IPS DF 6.9 (cell line): ENCODE measurements around the gene CCDC157.

Experiments
- DNase-seq: peaks from one replicate; pipeline ENCODE4 v3.0.0-alpha.2; 2013; ENCODE audit warnings: low read depth, low spot score
- H3K27ac ChIP-seq: one replicate; pipeline ENCODE4 v1.5.1; 2013; ENCODE audit warnings: low read length, control low read depth
- H3K27me3 ChIP-seq: 2 replicates; pipeline ENCODE4 v1.6.1; 2013; ENCODE audit warnings: mild to moderate bottlenecking, low read length; ENCODE audit not compliant: control insufficient read depth, insufficient read depth
- H3K36me3 ChIP-seq: 2 replicates; pipeline ENCODE4 v1.6.1; 2013; ENCODE audit warnings: low read length; ENCODE audit not compliant: control insufficient read depth, insufficient read depth
- H3K4me1 ChIP-seq: 2 replicates; pipeline ENCODE4 v1.6.1; 2013; ENCODE audit warnings: low read length; ENCODE audit not compliant: control insufficient read depth, insufficient read depth
- H3K4me3 ChIP-seq: 2 replicates; pipeline ENCODE4 v1.5.1; 2013; ENCODE audit warnings: mild to moderate bottlenecking, low read length
- H3K9me3 ChIP-seq: 2 replicates; pipeline ENCODE4 v1.6.1; 2013; ENCODE audit warnings: low read length, inconsistent platforms; ENCODE audit not compliant: control insufficient read depth, insufficient read depth
- WGBS: extraction: QIAGEN DNeasy Blood & Tissue Kit; methylation state at CpG from one replicate; pipeline ENCODE4 v1.1.7; 2013; ENCODE audit warnings: mixed read lengths, missing lambda C conversion rate; ENCODE audit not compliant: insufficient read length, insufficient coverage; 5-methylcytosine and 5-hydroxymethylcytosine counted together

Gene CCDC157

DNA sequence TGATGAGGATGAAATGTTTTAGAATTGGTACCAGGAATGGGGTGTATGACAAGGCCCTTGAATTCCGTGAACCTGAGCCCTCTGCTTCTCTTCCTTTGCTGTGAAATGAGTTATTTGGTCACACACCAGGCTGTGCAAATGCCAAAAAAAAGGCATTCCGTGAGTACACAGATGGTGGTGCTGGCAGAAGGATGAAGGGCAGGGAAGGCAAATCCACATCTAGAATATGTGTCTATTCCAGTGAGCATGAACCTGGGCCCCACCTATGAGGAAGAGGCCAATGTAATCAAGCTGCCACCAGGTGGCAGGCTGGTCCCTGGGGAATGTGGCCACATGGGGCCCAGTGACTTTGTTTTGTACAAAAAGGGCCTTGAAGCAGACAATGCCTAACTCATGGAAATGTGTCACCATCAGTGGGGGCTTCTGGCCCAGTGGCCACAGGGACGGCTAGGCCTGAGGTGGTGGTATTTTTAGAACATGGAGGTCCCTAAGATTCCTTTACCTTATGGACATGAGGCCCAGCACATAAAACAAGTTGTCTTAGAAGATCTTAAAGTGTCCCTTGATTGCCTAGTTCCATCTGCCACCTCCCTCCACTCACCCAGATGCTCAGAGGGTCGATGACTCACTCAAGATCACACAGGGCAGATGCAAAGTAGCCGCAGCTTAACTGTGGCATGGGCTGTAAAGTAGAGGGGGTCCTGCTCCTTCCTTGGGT is 34.3 kb downstream of the CCDC157 start:
- Histone ChIP-seq H3K27ac (no peak overlapping the region), H3K27me3 (no peaks in the 10 kb centered on the region), H3K9me3 (no peaks in the 10 kb centered on the region), H3K4me1 (peaks cover 4% of the 10 kb centered on the region; the same call in 1 of the 2 replicates), H3K36me3 (no peaks in the 10 kb centered on the region), H3K4me3 (no peak overlapping the region)
- no CpG with 5 or more reads among the region's 5 CpGs for WGBS
- no peak for DNase-seq

DNA sequence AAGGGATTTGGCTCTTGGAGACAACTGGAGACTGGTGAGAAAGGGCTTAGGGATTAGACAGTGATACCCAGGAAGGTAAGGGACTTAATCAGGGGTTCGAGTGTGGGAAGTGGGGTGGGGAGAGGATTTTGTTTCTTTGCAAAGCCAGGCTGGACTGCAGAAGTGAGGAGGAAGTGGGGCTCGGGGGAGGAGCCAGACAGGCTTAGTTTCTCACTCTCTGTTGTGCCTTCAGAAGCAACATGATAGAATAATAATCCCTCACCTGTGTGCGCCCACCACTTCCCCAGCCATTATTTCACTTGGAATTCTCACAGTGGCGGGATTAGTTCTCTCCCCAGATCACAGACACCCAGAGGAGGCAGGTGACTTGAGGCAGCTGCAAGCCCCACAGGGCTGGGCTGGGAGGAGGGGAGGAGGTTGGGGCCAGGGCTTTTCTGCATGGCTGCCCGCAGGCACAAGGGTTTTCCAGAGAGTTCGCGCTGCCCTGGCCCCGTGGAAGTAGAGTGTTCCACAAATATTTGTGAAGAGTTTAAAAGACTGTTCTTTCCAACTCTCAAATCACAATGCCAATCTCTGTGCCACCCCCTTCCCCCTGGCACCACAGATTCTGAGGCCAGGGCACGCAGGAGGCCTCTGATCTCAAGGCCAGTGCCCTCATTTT is 36.0 kb downstream of the CCDC157 start:
- Histone ChIP-seq H3K4me3 (no peak overlapping the region), H3K27ac (no peak overlapping the region), H3K36me3 (no peaks in the 10 kb centered on the region), H3K27me3 (peaks cover 2% of the 10 kb centered on the region; the same call in 1 of the 2 replicates), H3K9me3 (no peaks in the 10 kb centered on the region), H3K4me1 (peaks cover 1% of the 10 kb centered on the region; the same call in 1 of the 2 replicates)
- WGBS: no CpG with 5 or more reads among the region's 9 CpGs
- no peak for DNase-seq

DNA sequence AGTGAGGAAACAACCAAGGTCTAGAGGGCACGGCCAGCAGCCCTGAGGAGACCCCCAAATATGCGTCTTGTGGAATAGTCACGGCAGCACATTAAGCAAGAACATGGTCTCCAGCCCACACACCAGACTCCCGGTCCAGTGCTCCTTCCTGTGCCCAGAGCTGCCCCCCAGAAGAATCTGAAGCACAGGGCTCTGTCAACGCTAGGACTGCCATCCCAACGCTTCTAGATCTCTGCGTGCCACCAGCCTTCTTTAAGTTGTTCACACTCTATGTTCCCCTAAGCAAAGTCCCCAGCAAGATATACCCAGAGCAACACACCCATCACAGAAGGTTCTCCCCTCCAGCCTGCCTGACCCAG is 36.5 kb downstream of the CCDC157 start:
- DNase-seq: no peak
- H3K4me1 ChIP-seq: peaks cover 3% of the 10 kb centered on the region
- H3K4me3 ChIP-seq: no peak overlapping the region
- peaks cover 2% of the 10 kb centered on the region; the same call in 1 of the 2 replicates for H3K27me3 ChIP-seq
- no peak overlapping the region for H3K27ac ChIP-seq
- no peaks in the 10 kb centered on the region for H3K9me3 ChIP-seq
- WGBS: no CpG with 5 or more reads among the region's 7 CpGs
- no peaks in the 10 kb centered on the region for H3K36me3 ChIP-seq

GRCh38 chr22:30393885-30394284 is 37.1 kb downstream of the CCDC157 start:
- no peak for DNase-seq
- peaks cover 4% of the 10 kb centered on the region for H3K4me1 ChIP-seq
- H3K9me3 ChIP-seq: no peaks in the 10 kb centered on the region
- H3K36me3 ChIP-seq: no peaks in the 10 kb centered on the region
- no peak overlapping the region for H3K27ac ChIP-seq
- H3K4me3 ChIP-seq: no peak overlapping the region
- no CpG with 5 or more reads among the region's 3 CpGs for WGBS
- H3K27me3 ChIP-seq: peaks cover 2% of the 10 kb centered on the region; the same call in 1 of the 2 replicates

- DNase-seq: no peak
- H3K27ac ChIP-seq: no peak within 1 kb of the TSS
These were observed 40.3 kb downstream of the CCDC157 start, which contains the start of gene SEC14L2 for GRCh38 chr22:30396871-30397655. TSS of gene SEC14L2 (plus strand) at chr22:30397018. CDS start at chr22:30397117, 99 bp downstream.

DNA sequence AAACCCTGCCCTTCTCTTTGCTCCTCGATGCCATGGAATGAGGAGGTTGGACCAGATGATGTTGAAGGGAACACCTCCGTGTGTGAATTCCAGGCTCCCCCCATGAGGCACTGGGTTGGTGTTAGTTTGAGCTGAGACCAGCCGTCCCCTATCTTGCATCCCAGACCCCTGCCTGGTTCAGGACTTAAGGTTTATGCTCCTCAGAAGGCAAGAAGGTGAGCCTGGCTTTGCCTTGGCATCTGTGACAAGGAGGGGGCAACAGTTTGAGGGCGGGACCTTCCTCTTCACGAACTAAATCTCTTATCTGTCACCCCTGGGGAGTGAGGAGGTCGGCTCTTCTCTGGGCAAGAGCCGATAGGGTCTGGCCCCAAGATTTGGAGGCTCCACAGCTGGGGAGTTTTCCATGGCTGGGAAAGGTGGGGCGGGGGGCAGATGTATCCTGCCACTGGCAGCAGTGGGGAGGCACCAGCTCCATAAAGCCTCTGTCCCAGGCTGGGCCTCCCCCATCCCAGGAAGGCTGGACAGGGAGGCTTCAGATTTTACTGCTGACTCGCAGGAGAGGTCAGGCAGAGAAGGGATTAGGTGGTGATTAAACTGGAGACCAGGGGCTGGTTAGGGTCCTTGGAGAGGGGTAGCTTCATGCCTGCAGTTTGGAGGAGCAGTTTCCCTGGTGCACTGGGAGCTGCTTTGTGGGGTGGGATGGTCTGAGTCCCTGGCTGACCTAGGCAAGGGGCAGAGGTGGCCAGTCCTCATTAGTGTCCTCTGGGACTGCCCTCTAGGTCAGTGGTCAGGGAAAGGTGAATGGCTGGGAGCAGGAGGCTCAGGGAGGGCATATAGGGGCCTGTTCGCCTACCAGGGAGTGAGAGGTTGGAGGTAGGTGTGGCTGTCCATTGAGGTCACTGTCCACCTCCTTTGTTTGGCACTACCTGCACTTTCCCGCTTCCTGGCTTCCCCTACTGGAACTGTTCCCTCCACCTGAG is 41.1 kb downstream of the CCDC157 start:
- no peak for DNase-seq
- peak overlapping the region; percentile 59; the same call in 1 of the 2 replicates for H3K4me3 ChIP-seq
- no peaks in the 10 kb centered on the region for H3K36me3 ChIP-seq
- peaks cover 2% of the 10 kb centered on the region; the same call in 1 of the 2 replicates for H3K27me3 ChIP-seq
- no peak overlapping the region for H3K27ac ChIP-seq
- no peaks in the 10 kb centered on the region for H3K9me3 ChIP-seq
- WGBS: no CpG with 5 or more reads among the region's 11 CpGs
- H3K4me1 ChIP-seq: peaks cover 3% of the 10 kb centered on the region

More at GRCh38 chr22:30396871-30397655, 40.3 kb downstream of the CCDC157 start, which contains the start of gene SEC14L2:
- H3K27me3 ChIP-seq: peaks cover 2% of the 10 kb centered on the region; the same call in 1 of the 2 replicates
- H3K4me3 ChIP-seq: peak within 1 kb of the TSS; percentile 59
- H3K4me1 ChIP-seq: peaks cover 4% of the 10 kb centered on the region
- no peaks in the 10 kb centered on the region for H3K36me3 ChIP-seq
- WGBS: no CpG with 5 or more reads among the region's 56 CpGs
- no peaks in the 10 kb centered on the region for H3K9me3 ChIP-seq

GRCh38 chr22:30398685-30399680 is 42.2 kb downstream of the CCDC157 start:
- no peak overlapping the region for H3K27ac ChIP-seq
- H3K4me3 ChIP-seq: no peak overlapping the region; the same call in 1 of the 2 replicates
- H3K9me3 ChIP-seq: no peaks in the 10 kb centered on the region
- no peaks in the 10 kb centered on the region for H3K36me3 ChIP-seq
- H3K27me3 ChIP-seq: peaks cover 2% of the 10 kb centered on the region; the same call in 1 of the 2 replicates
- no peak for DNase-seq
- no CpG with 5 or more reads among the region's 25 CpGs for WGBS
- peaks cover 3% of the 10 kb centered on the region for H3K4me1 ChIP-seq

DNA sequence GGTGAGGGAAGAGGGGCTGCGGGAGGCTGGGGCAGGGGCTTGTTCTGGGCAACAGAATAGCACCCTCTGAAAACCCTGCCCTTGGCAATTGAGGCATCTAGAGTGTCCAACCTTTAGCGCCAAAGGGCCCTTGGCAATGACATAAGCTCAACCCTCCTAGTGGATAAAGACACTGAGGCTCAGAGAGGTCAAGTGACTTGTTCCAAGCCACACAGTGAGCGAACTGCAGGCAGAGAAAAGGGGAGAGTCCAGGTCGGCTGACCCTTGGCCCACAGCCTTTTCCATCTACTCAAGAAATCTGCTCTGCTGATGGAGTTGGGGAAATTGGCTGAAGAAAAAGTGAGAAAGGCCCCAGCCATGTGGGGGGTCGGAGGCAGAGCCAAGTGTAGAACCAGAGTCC is 42.9 kb downstream of the CCDC157 start:
- Histone ChIP-seq H3K27me3 (peaks cover 2% of the 10 kb centered on the region; the same call in 1 of the 2 replicates), H3K4me3 (no peak overlapping the region), H3K4me1 (peaks cover 3% of the 10 kb centered on the region), H3K9me3 (no peaks in the 10 kb centered on the region), H3K36me3 (no peaks in the 10 kb centered on the region), H3K27ac (no peak overlapping the region)
- DNase-seq: no peak
- WGBS: no CpG with 5 or more reads among the region's 5 CpGs

DNA sequence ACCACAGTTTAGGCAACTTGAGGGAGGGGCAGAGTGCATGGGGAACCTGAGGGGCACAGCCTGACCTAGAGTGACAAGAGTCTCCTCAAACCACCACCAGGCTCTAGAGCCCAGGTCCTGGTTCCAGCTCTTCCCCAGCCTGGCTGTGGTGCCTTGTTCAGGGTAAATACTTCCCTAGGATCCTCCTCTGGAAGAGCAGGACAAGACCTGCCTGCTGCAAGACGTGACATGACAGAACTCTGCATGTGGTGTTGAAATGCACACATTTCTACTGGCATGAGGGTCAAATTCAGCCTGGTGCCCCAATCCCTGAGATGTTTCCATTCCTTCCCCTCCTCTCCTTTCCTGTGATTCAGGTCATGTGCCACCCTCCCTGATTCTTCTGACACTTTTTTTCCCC is 43.4 kb downstream of the CCDC157 start:
- Histone ChIP-seq H3K9me3 (no peaks in the 10 kb centered on the region), H3K36me3 (no peaks in the 10 kb centered on the region), H3K4me3 (no peak overlapping the region), H3K4me1 (peaks cover 3% of the 10 kb centered on the region), H3K27me3 (peaks cover 2% of the 10 kb centered on the region; the same call in 1 of the 2 replicates), H3K27ac (no peak overlapping the region)
- no peak for DNase-seq
- no CpG with 5 or more reads among the region's 1 CpG for WGBS
